Progenitor cell of endocrine pancreas (in vitro differentiated cells): ENCODE results near the gene FOXO1. TPM values are rescaled to one million over a fixed set of nuclear protein-coding genes. Genes with fewer than 3 reads are reported as not detected.
A peak's percentile ranks its signal among the peaks of the same experiment; 100 is the strongest.

Source experiments
- DNase-seq: peaks from one replicate; pipeline ENCODE4 v3.0.0; 2021; ENCODE audit warnings: low spot score; ENCODE audit not compliant: unreplicated experiment
- H3K27ac Mint-ChIP-seq: 2 replicates; pipeline ENCODE4 v1.8.0; 2021; ENCODE audit warnings: mild to moderate bottlenecking, moderate library complexity, mixed read lengths
- H3K27me3 Mint-ChIP-seq: 2 replicates; pipeline ENCODE4 v1.8.0; 2021; ENCODE audit warnings: mixed read lengths
- H3K36me3 Mint-ChIP-seq: 2 replicates; pipeline ENCODE4 v1.8.0; 2022; ENCODE audit warnings: mixed read lengths; ENCODE audit not compliant: insufficient read depth
- H3K4me1 Mint-ChIP-seq: 2 replicates; pipeline ENCODE4 v1.8.0; 2021; ENCODE audit warnings: low read depth, mixed read lengths
- H3K4me3 Mint-ChIP-seq: 2 replicates; pipeline ENCODE4 v1.8.0; 2021; ENCODE audit warnings: low read depth, mild to moderate bottlenecking, moderate library complexity, mixed read lengths
- H3K9me3 Mint-ChIP-seq: 2 replicates; pipeline ENCODE4 v1.8.0; 2021; ENCODE audit warnings: low read depth, mixed read lengths
- CTCF ChIP-seq: fragments of 200-600 bp; sonication (generic); IDR thresholded peaks from one replicate; pipeline ENCODE4 v1.5.0; 2021; ENCODE audit warnings: antibody characterized with exemption, mild to moderate bottlenecking; ENCODE audit not compliant: unreplicated experiment
- total RNA-seq: library from RNA; stranded (reverse); gene quantifications from 2 replicates; pipeline ENCODE4 v1.2.1, GENCODE V29; 2021

Gene FOXO1
- total RNA-seq, 1 donor from 2014 or later = 15.7 TPM

GRCh38 chr13:40688781-40689180 lies 22.3 kb upstream of the FOXO1 start:
- no peak for DNase-seq
- Mint-ChIP-seq H3K4me3 (no peak overlapping the region), H3K36me3 (no peaks in the 10 kb centered on the region), H3K9me3 (no peaks in the 10 kb centered on the region), H3K27ac (no peak overlapping the region), H3K27me3 (no peaks in the 10 kb centered on the region), H3K4me1 (no peaks in the 10 kb centered on the region)
- TF ChIP-seq CTCF = no peak

- no peaks in the 10 kb centered on the region for H3K9me3 Mint-ChIP-seq
- TF ChIP-seq CTCF = peak; percentile 78
- no peaks in the 10 kb centered on the region for H3K27me3 Mint-ChIP-seq
- peaks cover 4% of the 10 kb centered on the region for H3K4me1 Mint-ChIP-seq
- H3K36me3 Mint-ChIP-seq = no peaks in the 10 kb centered on the region
- no peak overlapping the region for H3K4me3 Mint-ChIP-seq
- no peak for DNase-seq
- H3K27ac Mint-ChIP-seq = no peak overlapping the region
Observed at GRCh38 chr13:40682449-40683240, 16.2 kb upstream of the FOXO1 start.

- no peak for TF ChIP-seq CTCF
- Mint-ChIP-seq H3K36me3 (no peaks in the 10 kb centered on the region), H3K27ac (no peak overlapping the region), H3K27me3 (no peaks in the 10 kb centered on the region), H3K9me3 (no peaks in the 10 kb centered on the region), H3K4me1 (peaks cover 4% of the 10 kb centered on the region), H3K4me3 (no peak overlapping the region)
- DNase-seq = no peak
Observed at GRCh38 chr13:40681341-40682146, 15.1 kb upstream of the FOXO1 start.

- no peaks in the 10 kb centered on the region for H3K36me3 Mint-ChIP-seq
- no peak overlapping the region for H3K4me3 Mint-ChIP-seq
- peaks cover 4% of the 10 kb centered on the region for H3K4me1 Mint-ChIP-seq
- DNase-seq = no peak
- no peaks in the 10 kb centered on the region for H3K27me3 Mint-ChIP-seq
- H3K9me3 Mint-ChIP-seq = no peaks in the 10 kb centered on the region
- TF ChIP-seq CTCF = no peak
- no peak overlapping the region for H3K27ac Mint-ChIP-seq
Observed at GRCh38 chr13:40680659-40681323, 14.3 kb upstream of the FOXO1 start.

- no peak overlapping the region for H3K27ac Mint-ChIP-seq
- DNase-seq = no peak
- TF ChIP-seq CTCF = no peak
Observed at GRCh38 chr13:40679480-40679985, 13.1 kb upstream of the FOXO1 start.

More at GRCh38 chr13:40679480-40679985, 13.1 kb upstream of the FOXO1 start:
- Mint-ChIP-seq H3K9me3 (no peaks in the 10 kb centered on the region), H3K36me3 (no peaks in the 10 kb centered on the region), H3K4me1 (peaks cover 4% of the 10 kb centered on the region), H3K4me3 (no peak overlapping the region), H3K27me3 (no peaks in the 10 kb centered on the region)
